IgD-negative memory B cell (primary cell): ENCODE results near the gene MRPL18. TPM values are rescaled to one million over a fixed set of nuclear protein-coding genes. Genes with fewer than 3 reads are reported as not detected.

Experiments
- H3K27ac Mint-ChIP-seq, 3 donors: one replicate each; pipeline ENCODE4 v1.8.0; 2020 to 2022; ENCODE audit warnings: mild to moderate bottlenecking in 3 of 3, mixed read lengths in 3 of 3, moderate library complexity in 1 of 3
- H3K27me3 Mint-ChIP-seq: one replicate; pipeline ENCODE4 v1.8.0; 2021; ENCODE audit warnings: mixed read lengths
- H3K36me3 Mint-ChIP-seq: one replicate; pipeline ENCODE4 v1.8.0; 2020; ENCODE audit warnings: mild to moderate bottlenecking, mixed read lengths
- H3K4me1 Mint-ChIP-seq, 3 donors: one replicate each; pipeline ENCODE4 v1.8.0; 2020 to 2022; ENCODE audit warnings: mixed read lengths in 3 of 3, mild to moderate bottlenecking in 1 of 3
- H3K4me3 Mint-ChIP-seq, 4 donors: one replicate each; pipeline ENCODE4 v1.8.0; 2020 to 2022; ENCODE audit warnings: mild to moderate bottlenecking in 4 of 4, mixed read lengths in 4 of 4, moderate library complexity in 3 of 4
- H3K9me3 Mint-ChIP-seq, 3 donors: one replicate each; pipeline ENCODE4 v1.8.0; 2020 to 2021; ENCODE audit warnings: mixed read lengths in 3 of 3, mild to moderate bottlenecking in 1 of 3
- polyA plus RNA-seq: library from polyadenylated mRNA; unstranded; fragments of 300-500 nt; fragmentation: Illumina TruSeq; gene quantifications from one replicate; pipeline ENCODE4 v1.2.3, GENCODE V29; 2021

The MRPL18 gene
- polyA plus RNA-seq, 1 donor from 2014 or later, result 108 TPM

DNA sequence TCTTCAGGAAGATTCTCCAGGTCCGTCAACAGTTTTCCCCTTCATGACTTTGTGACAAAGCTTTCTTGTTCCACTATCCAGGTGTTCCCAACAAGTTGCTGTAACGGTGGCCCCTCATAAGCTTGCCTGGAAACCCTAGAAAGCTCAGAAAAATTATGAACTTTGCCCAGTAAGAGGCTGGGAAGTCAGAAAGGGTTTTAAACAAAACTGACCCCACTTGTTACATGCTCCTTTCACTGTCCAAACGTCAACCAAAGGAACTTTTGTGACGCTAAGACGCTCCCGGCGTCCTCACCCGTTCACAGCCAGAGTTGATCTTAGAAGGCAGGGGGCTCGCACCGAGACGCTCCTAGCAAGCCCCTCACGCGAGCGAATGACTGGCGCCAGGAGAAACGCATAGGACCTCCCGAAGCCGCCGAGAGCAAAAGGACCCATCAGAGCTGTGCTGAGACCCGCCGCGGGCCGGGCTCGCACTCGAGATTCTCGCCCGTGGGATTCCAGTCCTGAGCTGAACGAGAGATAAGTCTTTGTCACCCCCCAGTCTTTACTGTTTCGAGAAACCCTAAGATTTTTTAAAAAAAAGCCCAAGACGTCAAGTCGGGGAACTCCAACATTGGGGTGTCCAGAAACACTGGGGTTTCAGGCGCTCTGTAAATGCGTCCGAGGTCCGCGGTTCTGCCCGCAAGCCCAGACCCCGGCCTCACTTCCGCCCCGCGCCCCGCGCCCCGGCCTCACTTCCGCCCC lies 29.0 kb upstream of the MRPL18 start:
- peak overlapping the region; percentile 97 to 99 (median 98) for H3K27ac Mint-ChIP-seq
- no peaks in the 10 kb centered on the region for H3K9me3 Mint-ChIP-seq
- peak overlapping the region; percentile 95 to 98 (median 96) for H3K4me3 Mint-ChIP-seq
- no peaks in the 10 kb centered on the region for H3K27me3 Mint-ChIP-seq
- no peaks in the 10 kb centered on the region for H3K36me3 Mint-ChIP-seq
- peaks cover 13 to 22% (median 17%) of the 10 kb centered on the region in 3 donors for H3K4me1 Mint-ChIP-seq

- Mint-ChIP-seq H3K4me3 (peak within 1 kb of the TSS; percentile 95 to 98 (median 96)), H3K27me3 (no peaks in the 10 kb centered on the region), H3K4me1 (peaks cover 13 to 22% (median 17%) of the 10 kb centered on the region in 3 donors), H3K9me3 (no peaks in the 10 kb centered on the region), H3K27ac (peak within 1 kb of the TSS; percentile 97 to 99 (median 98)), H3K36me3 (no peaks in the 10 kb centered on the region)
Measured at GRCh38 chr6:159761873-159762680, 28.2 kb upstream of the MRPL18 start, which contains the start of gene ACAT2. Gene ACAT2, plus strand, starts transcription at chr6:159762045. Its CDS starts 43 bp downstream, at chr6:159762088.

GRCh38 chr6:159762681-159763293 lies 27.5 kb upstream of the MRPL18 start:
- H3K36me3 Mint-ChIP-seq, result no peaks in the 10 kb centered on the region
- no peaks in the 10 kb centered on the region for H3K27me3 Mint-ChIP-seq
- H3K27ac Mint-ChIP-seq, result peak overlapping the region; percentile 97 to 99 (median 98)
- H3K4me3 Mint-ChIP-seq, result peak overlapping the region; percentile 95 to 98 (median 96)
- peaks cover 13 to 22% (median 17%) of the 10 kb centered on the region in 3 donors for H3K4me1 Mint-ChIP-seq
- no peaks in the 10 kb centered on the region for H3K9me3 Mint-ChIP-seq

DNA sequence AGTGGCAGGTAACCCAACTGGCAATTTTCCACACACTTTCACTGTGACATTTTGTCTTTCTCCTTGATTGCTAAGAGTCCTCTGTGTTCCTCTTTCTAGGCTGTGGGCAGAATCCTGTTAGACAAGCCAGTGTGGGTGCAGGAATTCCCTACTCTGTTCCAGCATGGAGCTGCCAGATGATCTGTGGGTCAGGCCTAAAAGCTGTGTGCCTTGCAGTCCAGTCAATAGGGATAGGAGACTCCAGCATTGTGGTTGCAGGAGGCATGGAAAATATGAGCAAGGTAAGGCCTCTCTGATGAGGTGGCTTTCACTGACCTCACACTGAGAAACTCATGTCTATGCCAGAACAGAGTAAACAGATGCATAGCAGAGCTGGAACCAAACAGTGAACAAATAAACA lies 23.4 kb upstream of the MRPL18 start:
- Mint-ChIP-seq H3K36me3 (peaks cover 12% of the 10 kb centered on the region), H3K4me3 (no peak overlapping the region), H3K27ac (peak overlapping the region in 2 of 3 donors; percentile 28 to 47), H3K27me3 (no peaks in the 10 kb centered on the region), H3K4me1 (peaks cover 3 to 10% (median 8%) of the 10 kb centered on the region in 3 donors), H3K9me3 (peaks cover 0 to 2% (median 1%) of the 10 kb centered on the region in 3 donors)

DNA sequence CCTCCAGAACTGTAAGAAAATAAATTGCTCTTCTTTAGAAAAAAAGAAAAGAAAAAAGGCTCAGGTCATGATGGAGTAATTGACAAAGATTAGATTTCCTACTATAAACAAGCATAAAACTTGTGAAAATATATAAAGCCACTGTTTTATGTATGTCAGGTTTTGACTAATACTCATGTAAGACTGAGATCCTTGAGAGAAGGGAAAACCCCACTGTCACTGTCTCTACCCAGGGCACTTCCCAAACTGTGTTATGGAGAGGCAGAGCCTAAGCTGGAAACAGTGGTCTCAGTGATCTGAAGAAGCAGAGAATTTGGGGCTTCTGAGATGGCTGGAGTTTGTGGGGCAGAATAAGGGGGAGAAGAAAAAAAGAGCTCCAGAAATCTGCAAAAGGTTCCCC lies 20.8 kb upstream of the MRPL18 start:
- Mint-ChIP-seq H3K9me3 (peaks cover 0 to 2% (median 1%) of the 10 kb centered on the region in 3 donors), H3K27me3 (no peaks in the 10 kb centered on the region), H3K36me3 (peaks cover 12% of the 10 kb centered on the region), H3K27ac (no peak overlapping the region), H3K4me1 (peaks cover 2 to 3% (median 3%) of the 10 kb centered on the region in 3 donors), H3K4me3 (no peak overlapping the region)

- peaks cover 12% of the 10 kb centered on the region for H3K36me3 Mint-ChIP-seq
Measured at GRCh38 chr6:159772196-159772595, 18.1 kb upstream of the MRPL18 start.

DNA sequence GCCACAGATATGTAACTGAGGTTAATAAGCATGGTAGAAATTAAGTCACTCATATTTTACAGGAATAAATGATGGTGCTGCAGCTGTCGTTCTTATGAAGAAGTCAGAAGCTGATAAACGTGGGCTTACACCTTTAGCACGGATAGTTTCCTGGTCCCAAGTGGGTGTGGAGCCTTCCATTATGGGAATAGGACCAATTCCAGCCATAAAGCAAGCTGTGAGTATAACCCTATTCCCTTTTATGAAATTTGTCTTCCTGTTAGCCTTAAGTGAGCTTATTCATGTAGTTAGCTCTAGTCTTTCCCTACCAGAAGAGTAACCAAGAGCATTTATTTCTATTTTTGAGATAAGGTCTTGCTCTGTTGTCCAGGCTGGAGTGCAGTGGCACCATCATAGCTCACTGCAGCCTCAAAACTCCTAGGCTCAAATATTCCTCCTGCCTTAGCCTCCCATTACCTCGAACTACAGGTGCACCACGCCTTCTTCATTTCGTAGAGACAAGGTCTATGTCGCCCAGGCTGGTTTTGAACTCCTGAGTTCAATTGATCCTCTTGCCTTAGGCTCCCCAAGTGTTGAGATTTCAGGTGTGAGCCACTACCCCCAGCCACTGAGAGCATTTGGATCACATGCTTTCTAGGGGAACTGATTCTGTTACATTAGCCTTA lies 12.9 kb upstream of the MRPL18 start:
- no peak overlapping the region for H3K27ac Mint-ChIP-seq

More at GRCh38 chr6:159772196-159772595, 18.1 kb upstream of the MRPL18 start:
- H3K27ac Mint-ChIP-seq, result no peak overlapping the region
- peaks cover 0 to 2% (median 0%) of the 10 kb centered on the region in 3 donors for H3K4me1 Mint-ChIP-seq
- no peak overlapping the region for H3K4me3 Mint-ChIP-seq
- H3K9me3 Mint-ChIP-seq, result peaks cover 0 to 2% (median 1%) of the 10 kb centered on the region in 3 donors
- no peaks in the 10 kb centered on the region for H3K27me3 Mint-ChIP-seq

GRCh38 chr6:159778131-159778530 lies 12.1 kb upstream of the MRPL18 start:
- Mint-ChIP-seq H3K36me3 (peaks cover 5% of the 10 kb centered on the region), H3K4me3 (no peak overlapping the region), H3K27ac (no peak overlapping the region), H3K9me3 (no peaks in the 10 kb centered on the region), H3K4me1 (peaks cover 5 to 6% (median 6%) of the 10 kb centered on the region in 3 donors), H3K27me3 (no peaks in the 10 kb centered on the region)

More for the DNA sequence above, 12.9 kb upstream of the MRPL18 start:
- Mint-ChIP-seq H3K4me3 (peak overlapping the region in 1 of 4 donors; percentile 47), H3K27me3 (no peaks in the 10 kb centered on the region), H3K4me1 (peaks cover 0 to 2% (median 2%) of the 10 kb centered on the region in 3 donors), H3K36me3 (peaks cover 3% of the 10 kb centered on the region), H3K9me3 (no peaks in the 10 kb centered on the region)

DNA sequence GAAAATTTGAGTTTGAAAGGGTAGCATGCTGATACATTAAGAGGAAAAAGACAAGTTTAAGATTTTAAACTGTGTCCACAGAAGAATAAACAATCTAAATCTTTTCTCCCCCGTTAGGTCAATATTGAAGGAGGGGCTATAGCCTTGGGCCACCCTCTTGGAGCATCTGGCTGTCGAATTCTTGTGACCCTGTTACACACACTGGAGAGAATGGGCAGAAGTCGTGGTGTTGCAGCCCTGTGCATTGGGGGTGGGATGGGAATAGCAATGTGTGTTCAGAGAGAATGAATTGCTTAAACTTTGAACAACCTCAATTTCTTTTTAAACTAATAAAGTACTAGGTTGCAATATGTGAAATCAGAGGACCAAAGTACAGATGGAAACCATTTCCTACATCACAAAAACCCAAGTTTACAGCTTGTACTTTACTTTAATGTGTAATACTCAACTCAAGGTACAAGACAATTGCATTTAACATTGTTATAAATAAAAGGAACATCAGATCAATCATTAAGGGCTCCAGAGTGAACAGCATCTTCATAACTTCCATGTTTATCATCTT lies 11.6 kb upstream of the MRPL18 start:
- H3K4me1 Mint-ChIP-seq, result peaks cover 5 to 6% (median 6%) of the 10 kb centered on the region in 3 donors
- H3K36me3 Mint-ChIP-seq, result peaks cover 5% of the 10 kb centered on the region
- H3K27me3 Mint-ChIP-seq, result no peaks in the 10 kb centered on the region
- H3K27ac Mint-ChIP-seq, result no peak overlapping the region
- no peaks in the 10 kb centered on the region for H3K9me3 Mint-ChIP-seq
- H3K4me3 Mint-ChIP-seq, result no peak overlapping the region

- Mint-ChIP-seq H3K4me1 (peaks cover 25 to 38% (median 31%) of the 10 kb centered on the region in 3 donors), H3K27me3 (no peaks in the 10 kb centered on the region), H3K4me3 (peak overlapping the region; percentile 93 to 100 (median 98)), H3K9me3 (no peaks in the 10 kb centered on the region), H3K36me3 (peaks cover 5% of the 10 kb centered on the region), H3K27ac (peak overlapping the region; percentile 69 to 96 (median 91))
Measured at GRCh38 chr6:159788276-159788675, 2.0 kb upstream of the MRPL18 start.

DNA sequence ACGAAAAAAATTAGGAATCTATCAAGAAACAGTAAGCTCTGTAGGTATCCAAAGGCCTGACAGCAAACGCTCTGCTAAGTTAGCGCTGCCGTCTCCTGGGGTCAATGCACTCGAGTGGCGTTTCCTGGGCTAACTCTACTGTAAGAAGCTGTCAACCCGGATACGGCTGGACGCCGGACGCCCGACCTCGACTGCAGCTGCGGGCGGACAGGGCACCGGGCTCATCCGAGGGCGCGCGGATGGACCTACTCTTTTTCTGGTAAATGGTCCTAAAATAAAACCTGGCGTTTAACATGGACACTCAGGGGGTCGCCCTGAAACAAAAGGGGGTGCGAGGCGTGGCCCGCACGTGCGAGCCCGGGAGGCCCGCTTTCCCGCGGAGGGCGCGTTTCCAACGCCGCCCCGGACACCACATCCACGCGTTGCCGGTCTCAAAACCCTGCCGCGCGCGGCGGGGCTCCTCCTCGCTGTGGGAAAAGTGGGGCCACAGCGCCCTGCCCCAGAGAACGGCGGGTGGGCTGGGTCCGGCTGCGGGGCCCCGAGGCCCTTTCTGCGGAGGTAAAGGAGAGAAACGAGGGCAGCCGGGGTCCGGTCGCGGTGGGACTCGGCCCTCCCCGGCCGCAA lies 1.4 kb upstream of the MRPL18 start:
- no peaks in the 10 kb centered on the region for H3K9me3 Mint-ChIP-seq
- H3K27me3 Mint-ChIP-seq, result no peaks in the 10 kb centered on the region
- H3K4me1 Mint-ChIP-seq, result peaks cover 25 to 38% (median 31%) of the 10 kb centered on the region in 3 donors
- H3K36me3 Mint-ChIP-seq, result peaks cover 4% of the 10 kb centered on the region
- H3K27ac Mint-ChIP-seq, result peak overlapping the region; percentile 91 to 99 (median 96)
- peak overlapping the region; percentile 93 to 100 (median 98) for H3K4me3 Mint-ChIP-seq

GRCh38 chr6:159789377-159790148 lies 704 bp upstream of the MRPL18 start, which contains the start of gene TCP1:
Gene TCP1, minus strand, starts transcription at chr6:159789602. Its CDS starts 134 bp downstream, at chr6:159789468.
- Mint-ChIP-seq H3K27ac (peak within 1 kb of the TSS; percentile 95 to 99 (median 96)), H3K36me3 (peaks cover 3% of the 10 kb centered on the region), H3K9me3 (no peaks in the 10 kb centered on the region), H3K27me3 (no peaks in the 10 kb centered on the region), H3K4me1 (peaks cover 25 to 40% (median 33%) of the 10 kb centered on the region in 3 donors), H3K4me3 (peak within 1 kb of the TSS; percentile 97 to 100 (median 100))
